Stomach (tissue), 9 donors: Measurements from ENCODE around the gene NAV3. TPM values are rescaled to one million over a fixed set of nuclear protein-coding genes. Genes with fewer than 3 reads are reported as not detected.

Experiments
- DNase-seq, 2 donors: peaks; one replicate each; pipeline versions ENCODE4 v3.0.0 to v3.0.0-alpha.2; 2013 to 2019
- H3K27ac ChIP-seq, 5 donors: fragments of 200-600 bp in 4 of 5; sonication (generic) in 4 of 5; one replicate each; pipeline ENCODE4 v1.5.1; 2013 to 2019; ENCODE audit warnings: mild to moderate bottlenecking in 1 of 5, moderate library complexity in 1 of 5
- H3K27me3 ChIP-seq, 3 donors: fragments of 200-600 bp; sonication (generic); one replicate each; pipeline ENCODE4 v1.5.1; 2017 to 2019; ENCODE audit warnings: mixed run types in 1 of 3
- H3K36me3 ChIP-seq, 4 donors: fragments of 200-600 bp; sonication (generic); 1 replicate in 3 of 4; 2 replicates in 1 of 4; pipeline ENCODE4 v1.5.1; 2016 to 2019
- H3K4me1 ChIP-seq, 4 donors: fragments of 200-600 bp; sonication (generic); one replicate each; pipeline ENCODE4 v1.5.1; 2016 to 2019
- H3K4me3 ChIP-seq, 4 donors: fragments of 200-600 bp; sonication (generic) in 3 of 4; one replicate each; pipeline ENCODE4 v1.5.1; 2016 to 2019; ENCODE audit warnings: mild to moderate bottlenecking in 1 of 4
- H3K9me3 ChIP-seq, 4 donors: fragments of 200-600 bp; sonication (generic); one replicate each; pipeline ENCODE4 v1.5.1; 2016 to 2019
- CTCF ChIP-seq, 7 experiments: fragments of 450-650 bp in 4 of 7; fragments of 200-600 bp in 3 of 7; sonication (generic) in 3 of 7; IDR thresholded peaks; one replicate each; pipeline ENCODE4 v1.5.1; 2016 to 2019; ENCODE audit warnings: antibody characterized with exemption in 7 of 7, control low read depth in 2 of 7, mild to moderate bottlenecking in 1 of 7
- EP300 ChIP-seq: sonication (generic); formaldehyde crosslinking; IDR thresholded peaks from one replicate; pipeline ENCODE4 v1.6.1; 2017; ENCODE audit warnings: antibody characterized with exemption
- POLR2A ChIP-seq, 4 donors: fragments of 450-650 bp; IDR thresholded peaks; one replicate each; pipeline ENCODE4 v1.6.1; 2016; ENCODE audit warnings: antibody characterized with exemption in 4 of 4, control low read depth in 2 of 4, mild to moderate bottlenecking in 1 of 4, moderate library complexity in 1 of 4
- POLR2AphosphoS5 ChIP-seq, 3 donors: sonication (generic); formaldehyde crosslinking; IDR thresholded peaks; one replicate each; pipeline ENCODE4 v1.6.1; 2016; ENCODE audit warnings: antibody characterized with exemption in 3 of 3
- WGBS, 5 donors: extraction: QIAGEN DNeasy Blood & Tissue Kit in 3 of 5; methylation state at CpG; one replicate each; pipeline versions ENCODE4 v1.1.5 to v1.1.7; 2013 to 2018; 5-methylcytosine and 5-hydroxymethylcytosine counted together
- intact Hi-C: fragments of 100-400 bp; cut with DNase I; formaldehyde crosslinking; loops from one replicate; pipeline ENCODE4 v1.15.1; 2023; ENCODE audit warnings: low total_unique reads
- polyA plus RNA-seq, 3 donors: library from polyadenylated mRNA; stranded (reverse); fragments of 200-250 nt; gene quantifications; one replicate each; pipeline ENCODE4 v1.2.3, GENCODE V29; 2013
- total RNA-seq, 5 donors: library from RNA; depleted of rRNA; stranded (reverse); fragments of >200 nt; gene quantifications; one replicate each; pipeline versions ENCODE4 v1.1.0 to v1.2.3, GENCODE V29; 2014 to 2016
- donor health status: healthy with polysubstance abuse.
- donor health status: Bipolar disorder and iron deficiency.
- donor health status: healthy.

Gene NAV3
- total and polyA plus RNA-seq, 8 donors = 0.15 to 18.9 (median 2.2) TPM

GRCh38 chr12:78121969-78122610 is 291.4 kb downstream of the NAV3 start:
- Histone ChIP-seq H3K4me1 (no peaks in the 10 kb centered on the region), H3K27me3 (no peaks in the 10 kb centered on the region), H3K36me3 (no peaks in the 10 kb centered on the region), H3K27ac (no peak overlapping the region), H3K4me3 (no peak overlapping the region), H3K9me3 (no peaks in the 10 kb centered on the region)
- TF ChIP-seq POLR2AphosphoS5 (IDR thresholded peaks at IDR 0.05) (no peak), EP300 (no peak), CTCF (IDR thresholded peaks at IDR 0.05) (no peak), POLR2A (IDR thresholded peaks at IDR 0.05) (no peak)
- 85 to 90% (median 88%) methylated on average over 16 of the region's 16 CpGs for WGBS, 5 donors
- peak in 1 of 2 donors; percentile 5 for DNase-seq
- intact Hi-C loops = no loop called here

DNA sequence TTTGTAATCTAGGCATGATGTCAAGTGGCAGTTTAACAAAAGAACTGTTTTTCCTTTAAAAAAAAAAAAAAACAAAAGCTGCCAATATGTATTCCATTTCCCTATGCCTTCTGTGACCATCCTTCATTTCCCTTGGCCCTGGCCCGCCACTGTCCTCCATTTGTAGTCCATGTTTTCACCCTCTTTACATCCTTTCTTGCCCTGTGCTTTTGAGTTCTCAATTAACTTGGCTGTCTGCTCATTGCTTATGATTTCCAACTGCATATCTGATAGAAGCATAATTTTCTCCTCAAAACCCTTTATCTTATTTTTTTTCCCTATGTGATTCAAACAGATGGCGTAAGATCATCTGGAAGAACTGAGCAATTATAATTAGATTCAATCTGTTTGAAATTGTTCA is 297.5 kb downstream of the NAV3 start:
- no peak for TF ChIP-seq EP300
- no peak for TF ChIP-seq POLR2AphosphoS5 (IDR thresholded peaks at IDR 0.05)
- TF ChIP-seq POLR2A (IDR thresholded peaks at IDR 0.05) = no peak
- no peak for TF ChIP-seq CTCF (IDR thresholded peaks at IDR 0.05)
- DNase-seq = no peak
- Histone ChIP-seq H3K9me3 (no peaks in the 10 kb centered on the region), H3K4me3 (no peak overlapping the region), H3K27me3 (no peaks in the 10 kb centered on the region), H3K27ac (no peak overlapping the region), H3K36me3 (no peaks in the 10 kb centered on the region), H3K4me1 (no peaks in the 10 kb centered on the region)
- WGBS, 5 donors = 48 to 94% (median 63%) methylated on average over 2 of the region's 2 CpGs
- intact Hi-C loops = no loop called here

DNA sequence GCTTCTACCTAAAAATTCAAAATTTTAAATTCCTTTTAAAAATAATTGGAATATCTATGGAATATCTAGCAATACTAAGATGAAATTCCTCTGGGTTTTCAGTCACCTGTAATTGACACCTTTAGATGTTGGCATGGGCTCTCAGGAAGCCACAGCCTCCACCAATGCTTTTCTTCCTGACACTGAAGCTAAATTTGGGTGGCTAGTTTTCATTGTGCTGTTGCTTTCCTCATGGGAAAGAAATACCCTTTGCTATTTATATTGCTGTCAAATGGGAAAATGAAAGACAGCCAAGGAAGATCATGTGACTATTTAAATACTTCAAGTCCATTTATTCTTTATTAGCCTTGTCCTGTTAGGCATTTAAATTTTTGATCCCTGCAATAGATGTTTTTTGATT is 313.0 kb downstream of the NAV3 start:
- H3K4me3 ChIP-seq = no peak overlapping the region
- intact Hi-C loops = no loop called here
- DNase-seq = no peak

DNA sequence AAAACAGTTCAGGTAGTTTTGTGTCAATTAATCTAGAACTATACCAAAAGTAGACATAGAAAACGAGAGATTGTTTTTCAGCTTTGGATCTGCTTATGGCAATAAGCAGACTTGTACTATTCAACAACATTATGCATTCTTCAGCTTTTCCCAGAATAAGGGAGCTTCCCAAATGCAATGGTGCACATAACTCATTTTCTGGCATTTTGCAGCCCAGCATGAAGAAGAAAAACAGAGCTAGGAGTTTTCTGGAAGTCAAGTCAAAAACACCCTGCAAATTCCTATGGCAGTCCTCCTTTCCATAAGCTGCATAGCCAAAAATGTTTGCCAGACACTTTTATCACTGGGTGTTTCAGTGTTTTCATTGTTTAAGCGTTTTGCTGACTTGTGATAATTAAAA is 314.7 kb downstream of the NAV3 start:
- intact Hi-C loops = no loop called here
- Histone ChIP-seq H3K27ac (no peak overlapping the region), H3K4me3 (no peak overlapping the region), H3K9me3 (no peaks in the 10 kb centered on the region), H3K36me3 (no peaks in the 10 kb centered on the region), H3K4me1 (no peaks in the 10 kb centered on the region), H3K27me3 (no peaks in the 10 kb centered on the region)
- 39 to 51% (median 44%) methylated on average over 2 of the region's 2 CpGs for WGBS, 5 donors
- DNase-seq = peak in 1 of 2 donors; percentile 38
- TF ChIP-seq CTCF (IDR thresholded peaks at IDR 0.05) = no peak
- TF ChIP-seq POLR2AphosphoS5 (IDR thresholded peaks at IDR 0.05) = no peak
- no peak for TF ChIP-seq EP300
- no peak for TF ChIP-seq POLR2A (IDR thresholded peaks at IDR 0.05)

More for the DNA sequence above, 313.0 kb downstream of the NAV3 start:
- no peaks in the 10 kb centered on the region for H3K27me3 ChIP-seq
- no peaks in the 10 kb centered on the region for H3K4me1 ChIP-seq
- no peak overlapping the region for H3K27ac ChIP-seq
- TF ChIP-seq CTCF (IDR thresholded peaks at IDR 0.05) (no peak), POLR2A (IDR thresholded peaks at IDR 0.05) (no peak), POLR2AphosphoS5 (IDR thresholded peaks at IDR 0.05) (no peak)
- no peaks in the 10 kb centered on the region for H3K9me3 ChIP-seq
- no peaks in the 10 kb centered on the region for H3K36me3 ChIP-seq
